ENCODE results near the gene CCSAP.

CCSAP gene

GRCh38 chr1:229285440-229285839, 57.4 kb downstream of the CCSAP start:
- Histone ChIP-seq H3K4me1 (ENCODE audit: insufficient read depth, low read length) (no peaks in the 10 kb centered on the region), H3K36me3 (ENCODE audit: insufficient read depth, low read depth, low read length) (peaks cover 17% of the 10 kb centered on the region; the same call in 1 of the 2 replicates), H3K9me3 (ENCODE audit: insufficient read depth, low read depth, low read length) (no peaks in the 10 kb centered on the region), H3K4me3 (ENCODE audit: low read length) (no peak overlapping the region), H3K27me3 (ENCODE audit: insufficient read depth, low read length) (no peaks in the 10 kb centered on the region), H3K27ac (ENCODE audit: low read length) (no peak overlapping the region), H3K9ac (ENCODE audit: low read depth, low read length) (no peak overlapping the region)

- no peak overlapping the region for H3K4me3 ChIP-seq (ENCODE audit: low read length)
- H3K36me3 ChIP-seq (ENCODE audit: insufficient read depth, low read depth, low read length): peaks cover 11% of the 10 kb centered on the region; the same call in 1 of the 2 replicates
- no peaks in the 10 kb centered on the region for H3K27me3 ChIP-seq (ENCODE audit: insufficient read depth, low read length)
- H3K4me1 ChIP-seq (ENCODE audit: insufficient read depth, low read length): no peaks in the 10 kb centered on the region
- H3K9ac ChIP-seq (ENCODE audit: low read depth, low read length): no peak overlapping the region
- H3K27ac ChIP-seq (ENCODE audit: low read length): no peak overlapping the region
- H3K9me3 ChIP-seq (ENCODE audit: insufficient read depth, low read depth, low read length): no peaks in the 10 kb centered on the region
Observed at GRCh38 chr1:229284887-229285286, 58.0 kb downstream of the CCSAP start.

GRCh38 chr1:229283183-229283611, 59.6 kb downstream of the CCSAP start:
- H3K27me3 ChIP-seq (ENCODE audit: insufficient read depth, low read length): no peaks in the 10 kb centered on the region

GRCh38 chr1:229282295-229282823, 60.5 kb downstream of the CCSAP start:
- Histone ChIP-seq H3K27ac (ENCODE audit: low read length) (no peak overlapping the region), H3K27me3 (ENCODE audit: insufficient read depth, low read length) (no peaks in the 10 kb centered on the region), H3K9ac (ENCODE audit: low read depth, low read length) (no peak overlapping the region), H3K4me3 (ENCODE audit: low read length) (no peak overlapping the region), H3K4me1 (ENCODE audit: insufficient read depth, low read length) (no peaks in the 10 kb centered on the region), H3K9me3 (ENCODE audit: insufficient read depth, low read depth, low read length) (no peaks in the 10 kb centered on the region), H3K36me3 (ENCODE audit: insufficient read depth, low read depth, low read length) (no peaks in the 10 kb centered on the region)

More at GRCh38 chr1:229283183-229283611, 59.6 kb downstream of the CCSAP start:
- Histone ChIP-seq H3K9ac (ENCODE audit: low read depth, low read length) (no peak overlapping the region), H3K4me3 (ENCODE audit: low read length) (no peak overlapping the region), H3K36me3 (ENCODE audit: insufficient read depth, low read depth, low read length) (no peaks in the 10 kb centered on the region), H3K27ac (ENCODE audit: low read length) (no peak overlapping the region), H3K9me3 (ENCODE audit: insufficient read depth, low read depth, low read length) (no peaks in the 10 kb centered on the region), H3K4me1 (ENCODE audit: insufficient read depth, low read length) (no peaks in the 10 kb centered on the region)

GRCh38 chr1:229281339-229281926, 61.4 kb downstream of the CCSAP start:
- no peaks in the 10 kb centered on the region for H3K36me3 ChIP-seq (ENCODE audit: insufficient read depth, low read depth, low read length)
- H3K27ac ChIP-seq (ENCODE audit: low read length): no peak overlapping the region
- H3K9ac ChIP-seq (ENCODE audit: low read depth, low read length): no peak overlapping the region
- H3K4me1 ChIP-seq (ENCODE audit: insufficient read depth, low read length): no peaks in the 10 kb centered on the region
- H3K4me3 ChIP-seq (ENCODE audit: low read length): no peak overlapping the region
- no peaks in the 10 kb centered on the region for H3K27me3 ChIP-seq (ENCODE audit: insufficient read depth, low read length)
- H3K9me3 ChIP-seq (ENCODE audit: insufficient read depth, low read depth, low read length): no peaks in the 10 kb centered on the region

- no peak overlapping the region for H3K27ac ChIP-seq (ENCODE audit: low read length)
- H3K4me1 ChIP-seq (ENCODE audit: insufficient read depth, low read length): no peaks in the 10 kb centered on the region
- no peaks in the 10 kb centered on the region for H3K36me3 ChIP-seq (ENCODE audit: insufficient read depth, low read depth, low read length)
- H3K9ac ChIP-seq (ENCODE audit: low read depth, low read length): no peak overlapping the region
- no peaks in the 10 kb centered on the region for H3K27me3 ChIP-seq (ENCODE audit: insufficient read depth, low read length)
- H3K4me3 ChIP-seq (ENCODE audit: low read length): no peak overlapping the region
- no peaks in the 10 kb centered on the region for H3K9me3 ChIP-seq (ENCODE audit: insufficient read depth, low read depth, low read length)
Observed at GRCh38 chr1:229280921-229281320, 61.9 kb downstream of the CCSAP start.

GRCh38 chr1:229280037-229280828, 62.6 kb downstream of the CCSAP start:
- Histone ChIP-seq H3K4me1 (ENCODE audit: insufficient read depth, low read length) (no peaks in the 10 kb centered on the region), H3K9me3 (ENCODE audit: insufficient read depth, low read depth, low read length) (no peaks in the 10 kb centered on the region), H3K9ac (ENCODE audit: low read depth, low read length) (no peak overlapping the region), H3K27me3 (ENCODE audit: insufficient read depth, low read length) (no peaks in the 10 kb centered on the region), H3K36me3 (ENCODE audit: insufficient read depth, low read depth, low read length) (no peaks in the 10 kb centered on the region), H3K27ac (ENCODE audit: low read length) (no peak overlapping the region), H3K4me3 (ENCODE audit: low read length) (no peak overlapping the region)

GRCh38 chr1:229279242-229279641, 63.6 kb downstream of the CCSAP start:
- H3K9ac ChIP-seq (ENCODE audit: low read depth, low read length): no peak overlapping the region

GRCh38 chr1:229278120-229278741, 64.6 kb downstream of the CCSAP start:
- no peak overlapping the region for H3K4me3 ChIP-seq (ENCODE audit: low read length)
- no peaks in the 10 kb centered on the region for H3K27me3 ChIP-seq (ENCODE audit: insufficient read depth, low read length)
- no peaks in the 10 kb centered on the region for H3K36me3 ChIP-seq (ENCODE audit: insufficient read depth, low read depth, low read length)
- peaks cover 8% of the 10 kb centered on the region; the same call in 1 of the 2 replicates for H3K4me1 ChIP-seq (ENCODE audit: insufficient read depth, low read length)
- no peak overlapping the region for H3K27ac ChIP-seq (ENCODE audit: low read length)
- no peaks in the 10 kb centered on the region for H3K9me3 ChIP-seq (ENCODE audit: insufficient read depth, low read depth, low read length)
- no peak overlapping the region for H3K9ac ChIP-seq (ENCODE audit: low read depth, low read length)

More at GRCh38 chr1:229279242-229279641, 63.6 kb downstream of the CCSAP start:
- H3K27ac ChIP-seq (ENCODE audit: low read length): no peak overlapping the region
- peaks cover 8% of the 10 kb centered on the region; the same call in 1 of the 2 replicates for H3K4me1 ChIP-seq (ENCODE audit: insufficient read depth, low read length)
- H3K4me3 ChIP-seq (ENCODE audit: low read length): no peak overlapping the region
- no peaks in the 10 kb centered on the region for H3K27me3 ChIP-seq (ENCODE audit: insufficient read depth, low read length)
- H3K9me3 ChIP-seq (ENCODE audit: insufficient read depth, low read depth, low read length): no peaks in the 10 kb centered on the region
- H3K36me3 ChIP-seq (ENCODE audit: insufficient read depth, low read depth, low read length): no peaks in the 10 kb centered on the region

GRCh38 chr1:229275005-229275404, 67.8 kb downstream of the CCSAP start:
- H3K4me3 ChIP-seq (ENCODE audit: low read length): no peak overlapping the region
- no peaks in the 10 kb centered on the region for H3K9me3 ChIP-seq (ENCODE audit: insufficient read depth, low read depth, low read length)
- no peak overlapping the region for H3K9ac ChIP-seq (ENCODE audit: low read depth, low read length)
- H3K27me3 ChIP-seq (ENCODE audit: insufficient read depth, low read length): peaks cover 11% of the 10 kb centered on the region; the same call in 1 of the 2 replicates
- H3K4me1 ChIP-seq (ENCODE audit: insufficient read depth, low read length): peaks cover 16% of the 10 kb centered on the region
- H3K36me3 ChIP-seq (ENCODE audit: insufficient read depth, low read depth, low read length): no peaks in the 10 kb centered on the region
- H3K27ac ChIP-seq (ENCODE audit: low read length): no peak overlapping the region

- no peak overlapping the region for H3K4me3 ChIP-seq (ENCODE audit: low read length)
- no peak overlapping the region for H3K27ac ChIP-seq (ENCODE audit: low read length)
- H3K36me3 ChIP-seq (ENCODE audit: insufficient read depth, low read depth, low read length): no peaks in the 10 kb centered on the region
- no peak overlapping the region for H3K9ac ChIP-seq (ENCODE audit: low read depth, low read length)
- peaks cover 11% of the 10 kb centered on the region; the same call in 1 of the 2 replicates for H3K27me3 ChIP-seq (ENCODE audit: insufficient read depth, low read length)
- no peaks in the 10 kb centered on the region for H3K9me3 ChIP-seq (ENCODE audit: insufficient read depth, low read depth, low read length)
- peaks cover 16% of the 10 kb centered on the region for H3K4me1 ChIP-seq (ENCODE audit: insufficient read depth, low read length)
Observed at GRCh38 chr1:229273507-229274232, 69.2 kb downstream of the CCSAP start.
